Transverse colon (tissue), 4 donors: Measurements from ENCODE around the gene TMC6. TPM values are rescaled to one million over a fixed set of nuclear protein-coding genes. Genes with fewer than 3 reads are reported as not detected.

Experiments used
- DNase-seq: peaks from one replicate; pipeline ENCODE4 v3.0.0-alpha.2; 2019
- H3K27ac ChIP-seq, 4 donors: fragments of 200-600 bp; sonication (generic); 2 replicates each; pipeline ENCODE4 v1.5.1; 2016 to 2018; ENCODE audit warnings: inconsistent platforms in 4 of 4
- H3K27me3 ChIP-seq: fragments of 200-600 bp; sonication (generic); 2 replicates; pipeline ENCODE4 v1.5.1; 2017; ENCODE audit warnings: inconsistent platforms
- H3K36me3 ChIP-seq, 4 donors: fragments of 200-600 bp; sonication (generic); 2 replicates each; pipeline ENCODE4 v1.5.1; 2017 to 2019; ENCODE audit warnings: inconsistent platforms in 4 of 4
- H3K4me1 ChIP-seq, 4 donors: fragments of 200-600 bp; sonication (generic); 2 replicates each; pipeline ENCODE4 v1.5.1; 2017 to 2020; ENCODE audit warnings: inconsistent platforms in 4 of 4
- H3K4me3 ChIP-seq, 4 donors: fragments of 200-600 bp; sonication (generic); 1 replicate in 1 of 4; 2 replicates in 3 of 4; pipeline versions ENCODE4 v1.5.1 to v1.6.1; 2017 to 2019; ENCODE audit warnings: inconsistent platforms in 4 of 4
- H3K9me3 ChIP-seq, 2 donors: fragments of 200-600 bp; sonication (generic); 2 replicates each; pipeline ENCODE4 v1.5.1; 2017 to 2019; ENCODE audit warnings: inconsistent platforms in 2 of 2
- EP300 ChIP-seq: sonication (generic); formaldehyde crosslinking; IDR thresholded peaks from one replicate; pipeline ENCODE4 v1.6.1; 2017; ENCODE audit warnings: antibody characterized with exemption, low read depth
- POLR2A ChIP-seq: fragments of 450-650 bp; IDR thresholded peaks from one replicate; pipeline ENCODE4 v1.6.1; 2016; ENCODE audit warnings: antibody characterized with exemption, mild to moderate bottlenecking, moderate library complexity
- POLR2AphosphoS5 ChIP-seq, 3 donors: sonication (generic); formaldehyde crosslinking; IDR thresholded peaks; one replicate each; pipeline ENCODE4 v1.6.1; 2016; ENCODE audit warnings: antibody characterized with exemption in 3 of 3
- WGBS, 2 donors: methylation state at CpG; one replicate each; pipeline ENCODE4 v1.1.5; 2018; ENCODE audit warnings: low coverage in 1 of 2; 5-methylcytosine and 5-hydroxymethylcytosine counted together
- in situ Hi-C, 4 donors: fragments of 200-750 bp; cut with MboI; loops; one replicate each; pipeline versions ENCODE4 v1.15.0 to v1.15.1; 2017; ENCODE audit warnings: low sequenced_read_pairs in 3 of 4, low pct_ligation_motif_present in 1 of 4, low pct_unique_long_range_greater_than_20kb in 1 of 4
- intact Hi-C: fragments of 100-400 bp; cut with DNase I; formaldehyde crosslinking; loops from one replicate; pipeline ENCODE4 v1.15.1; 2023; ENCODE audit warnings: low total_unique reads
- total RNA-seq, 4 donors: library from RNA; depleted of rRNA; stranded (reverse); fragments of >200 nt; gene quantifications; one replicate each; pipeline ENCODE4 v1.1.0, GENCODE V29; 2016
- TF ChIP-seq, protein P1 (sequence below), 5 experiments: fragments of 200-600 bp in 3 of 5; fragments of 450-650 bp in 2 of 5; sonication (generic) in 3 of 5; IDR thresholded peaks; 1 replicate in 2 of 5; 2 replicates in 3 of 5; pipeline ENCODE4 v1.5.1; 2016 to 2017; ENCODE audit warnings: antibody characterized with exemption in 5 of 5, inconsistent platforms in 3 of 5, mild to moderate bottlenecking in 2 of 5, moderate library complexity in 1 of 5

Gene TMC6, protein sequence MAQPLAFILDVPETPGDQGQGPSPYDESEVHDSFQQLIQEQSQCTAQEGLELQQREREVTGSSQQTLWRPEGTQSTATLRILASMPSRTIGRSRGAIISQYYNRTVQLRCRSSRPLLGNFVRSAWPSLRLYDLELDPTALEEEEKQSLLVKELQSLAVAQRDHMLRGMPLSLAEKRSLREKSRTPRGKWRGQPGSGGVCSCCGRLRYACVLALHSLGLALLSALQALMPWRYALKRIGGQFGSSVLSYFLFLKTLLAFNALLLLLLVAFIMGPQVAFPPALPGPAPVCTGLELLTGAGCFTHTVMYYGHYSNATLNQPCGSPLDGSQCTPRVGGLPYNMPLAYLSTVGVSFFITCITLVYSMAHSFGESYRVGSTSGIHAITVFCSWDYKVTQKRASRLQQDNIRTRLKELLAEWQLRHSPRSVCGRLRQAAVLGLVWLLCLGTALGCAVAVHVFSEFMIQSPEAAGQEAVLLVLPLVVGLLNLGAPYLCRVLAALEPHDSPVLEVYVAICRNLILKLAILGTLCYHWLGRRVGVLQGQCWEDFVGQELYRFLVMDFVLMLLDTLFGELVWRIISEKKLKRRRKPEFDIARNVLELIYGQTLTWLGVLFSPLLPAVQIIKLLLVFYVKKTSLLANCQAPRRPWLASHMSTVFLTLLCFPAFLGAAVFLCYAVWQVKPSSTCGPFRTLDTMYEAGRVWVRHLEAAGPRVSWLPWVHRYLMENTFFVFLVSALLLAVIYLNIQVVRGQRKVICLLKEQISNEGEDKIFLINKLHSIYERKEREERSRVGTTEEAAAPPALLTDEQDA
- total RNA-seq, result 100 to 1,000 TPM in 1 of 4 donors, 10 to 100 TPM in 3; 39.7 to 181 (median 68.0) TPM

- 1 to 5% methylated on average over 11 to 20 of the region's 54 CpGs for WGBS, 2 donors
Observed at GRCh38 chr17:78128551-78129350, at the start of gene TMC6. Gene TMC6, minus strand, starts transcription at chr17:78128755. Its CDS starts 1,923 bp downstream, at chr17:78126832.

DNA sequence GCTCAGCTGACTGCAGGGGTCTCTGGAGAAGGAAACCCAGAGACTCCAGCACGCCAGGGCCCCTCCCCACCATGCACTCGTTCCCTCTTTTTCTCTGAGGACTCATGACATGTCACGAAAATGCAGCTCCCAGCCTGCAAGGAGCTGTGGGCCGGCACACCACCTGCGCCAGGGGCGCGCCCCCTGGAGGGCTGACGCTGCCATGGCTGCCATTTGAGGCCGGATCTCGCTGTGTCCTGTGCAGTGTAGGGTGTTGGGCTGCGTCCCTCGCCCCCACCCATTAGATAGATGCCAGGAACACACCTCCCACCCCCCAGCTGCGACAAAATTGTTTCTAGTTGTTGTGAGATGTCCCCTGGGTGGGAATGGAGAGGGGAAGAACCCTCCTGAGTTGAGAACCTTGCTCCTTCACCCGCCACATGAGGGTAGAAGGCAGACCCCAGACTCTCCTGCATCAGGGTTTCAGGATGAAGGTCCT lies 48.0 kb upstream of the TMC6 start:
- in situ Hi-C loops (loop anchor here in 2 of 4 donors (10.0 kb wide), 1 partner anchor 62 kb away; no protein-coding TSS in a partner anchor), intact Hi-C loops (loop anchor here (5.0 kb wide), 1 partner anchor 64 kb away; no protein-coding TSS in a partner anchor)
- peak in 1 of 3 donors; percentile 37 for TF ChIP-seq POLR2AphosphoS5 (IDR thresholded peaks at IDR 0.05)
- TF ChIP-seq, protein P1, sequence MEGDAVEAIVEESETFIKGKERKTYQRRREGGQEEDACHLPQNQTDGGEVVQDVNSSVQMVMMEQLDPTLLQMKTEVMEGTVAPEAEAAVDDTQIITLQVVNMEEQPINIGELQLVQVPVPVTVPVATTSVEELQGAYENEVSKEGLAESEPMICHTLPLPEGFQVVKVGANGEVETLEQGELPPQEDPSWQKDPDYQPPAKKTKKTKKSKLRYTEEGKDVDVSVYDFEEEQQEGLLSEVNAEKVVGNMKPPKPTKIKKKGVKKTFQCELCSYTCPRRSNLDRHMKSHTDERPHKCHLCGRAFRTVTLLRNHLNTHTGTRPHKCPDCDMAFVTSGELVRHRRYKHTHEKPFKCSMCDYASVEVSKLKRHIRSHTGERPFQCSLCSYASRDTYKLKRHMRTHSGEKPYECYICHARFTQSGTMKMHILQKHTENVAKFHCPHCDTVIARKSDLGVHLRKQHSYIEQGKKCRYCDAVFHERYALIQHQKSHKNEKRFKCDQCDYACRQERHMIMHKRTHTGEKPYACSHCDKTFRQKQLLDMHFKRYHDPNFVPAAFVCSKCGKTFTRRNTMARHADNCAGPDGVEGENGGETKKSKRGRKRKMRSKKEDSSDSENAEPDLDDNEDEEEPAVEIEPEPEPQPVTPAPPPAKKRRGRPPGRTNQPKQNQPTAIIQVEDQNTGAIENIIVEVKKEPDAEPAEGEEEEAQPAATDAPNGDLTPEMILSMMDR (IDR thresholded peaks at IDR 0.05), result peak; percentile 91 to 94 (median 92)
- TF ChIP-seq POLR2A, result no peak
- H3K4me1 ChIP-seq, result peaks cover 53 to 77% (median 68%) of the 10 kb centered on the region in 4 donors
- H3K27ac ChIP-seq, result peak overlapping the region; percentile 85 to 95 (median 92)
- peak; percentile 83 for DNase-seq
- no peaks in the 10 kb centered on the region for H3K27me3 ChIP-seq
- H3K4me3 ChIP-seq, result no peak overlapping the region
- no peaks in the 10 kb centered on the region for H3K36me3 ChIP-seq
- H3K9me3 ChIP-seq, result no peaks in the 10 kb centered on the region
- WGBS, 2 donors, result 29% methylated on average over 6 of the region's 14 CpGs; no CpG with 5 or more reads in 1 of the 2 donors

More at GRCh38 chr17:78128551-78129350, at the start of gene TMC6:
- Histone ChIP-seq H3K4me3 (peak within 1 kb of the TSS; percentile 64 to 86 (median 76)), H3K36me3 (no peaks in the 10 kb centered on the region), H3K27me3 (peaks cover 16% of the 10 kb centered on the region), H3K9me3 (no peaks in the 10 kb centered on the region), H3K27ac (peak within 1 kb of the TSS; percentile 88 to 91 (median 90)), H3K4me1 (peaks cover 19 to 76% (median 50%) of the 10 kb centered on the region in 4 donors)
- intact Hi-C loops, result no loop called here
- peak; percentile 83 for DNase-seq
- TF ChIP-seq POLR2AphosphoS5 (IDR thresholded peaks at IDR 0.05) (peak; percentile 75 to 92 (median 88)), POLR2A (peak; percentile 85), EP300 (no peak)
- TF ChIP-seq, protein P1 (IDR thresholded peaks at IDR 0.05), result no peak
- in situ Hi-C loops, result no loop called here

DNA sequence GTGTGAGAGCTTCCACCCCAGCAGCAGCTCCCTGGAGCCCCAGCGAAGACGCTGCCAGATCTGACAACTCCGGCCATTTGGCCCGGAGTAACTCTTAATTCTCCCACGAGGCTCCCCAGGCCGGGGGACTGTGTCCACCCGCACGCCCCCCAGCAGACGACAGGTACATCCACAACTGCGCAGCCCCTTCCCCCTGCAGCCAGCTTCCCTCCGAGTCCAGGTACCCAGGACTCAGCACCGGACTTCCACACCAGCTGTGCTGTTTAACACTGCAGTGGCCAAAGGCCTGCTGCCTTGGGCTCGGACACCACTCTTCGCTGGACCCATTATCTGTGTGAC lies 47.1 kb upstream of the TMC6 start:
- intact Hi-C loops (loop anchor here (5.0 kb wide), 1 partner anchor 63 kb away; no protein-coding TSS in a partner anchor), in situ Hi-C loops (loop anchor here in 2 of 4 donors (10.0 kb wide), 1 partner anchor 61 kb away; no protein-coding TSS in a partner anchor)
- TF ChIP-seq, protein P1 (IDR thresholded peaks at IDR 0.05), result no peak
- no peak for TF ChIP-seq EP300
- TF ChIP-seq POLR2A, result no peak
- TF ChIP-seq POLR2AphosphoS5 (IDR thresholded peaks at IDR 0.05), result no peak
- Histone ChIP-seq H3K27ac (peak overlapping the region; percentile 85 to 95 (median 92)), H3K36me3 (no peaks in the 10 kb centered on the region), H3K27me3 (no peaks in the 10 kb centered on the region), H3K4me1 (peaks cover 58 to 82% (median 73%) of the 10 kb centered on the region in 4 donors), H3K4me3 (no peak overlapping the region), H3K9me3 (no peaks in the 10 kb centered on the region)
- 91% methylated on average over 14 of the region's 14 CpGs; no CpG with 5 or more reads in 1 of the 2 donors for WGBS, 2 donors
- no peak for DNase-seq
